ENCODE measurements around the gene REEP6. TPM values are rescaled to one million over a fixed set of nuclear protein-coding genes. Genes with fewer than 3 reads are reported as not detected.

The REEP6 gene
- total RNA-seq, 2 donors from 2014 or later, result 6.9 to 16.6 TPM

DNA sequence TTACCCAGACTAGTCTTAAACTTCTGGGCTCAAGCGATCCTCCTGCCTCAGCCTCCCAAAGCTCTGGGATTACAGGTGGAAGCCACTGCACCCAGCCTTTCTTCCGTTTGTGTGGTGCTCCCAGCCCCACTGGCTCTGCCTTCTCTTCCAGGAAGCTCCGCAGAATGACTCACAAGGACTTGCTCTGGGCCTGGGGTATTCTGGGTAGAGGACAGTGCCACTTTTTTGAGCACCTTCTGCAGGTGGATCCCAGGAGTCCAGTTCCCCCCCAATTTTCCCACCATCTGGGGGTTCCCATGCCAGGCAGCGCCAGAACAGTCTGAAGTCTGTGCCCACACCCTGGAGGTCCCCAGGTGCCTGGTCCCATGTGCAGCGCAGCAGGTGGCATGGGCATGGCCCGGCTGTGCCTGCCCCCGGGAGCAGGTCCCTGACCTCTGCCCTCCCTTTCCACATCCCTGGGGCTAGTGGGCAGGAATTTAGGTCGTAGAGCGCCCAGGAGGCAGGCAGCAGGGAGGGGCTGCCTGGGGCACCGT is 1.6 kb downstream of the REEP6 start:
- Histone ChIP-seq H3K4me3 (no peak overlapping the region), H3K36me3 (replicated peaks in 1 of 2; ENCODE audit: insufficient read depth in 1 of 2, low read depth in 2 of 2) (no peaks in the 10 kb centered on the region), H3K27me3 (no peaks in the 10 kb centered on the region), H3K9me3 (no peaks in the 10 kb centered on the region), H3K4me1 (peaks cover 37% of the 10 kb centered on the region), H3K27ac (peak overlapping the region in 3 of 4 donors; percentile 59 to 81 (median 80))
- 44 to 61% methylated on average over 3 to 10 of the region's 10 CpGs for WGBS, 2 donors
- DNase-seq, result peak in 3 of 4 donors; percentile 59 to 65 (median 60)
- intact Hi-C loops (cut with DNase I), result no loop called here
- TF ChIP-seq, protein P1, sequence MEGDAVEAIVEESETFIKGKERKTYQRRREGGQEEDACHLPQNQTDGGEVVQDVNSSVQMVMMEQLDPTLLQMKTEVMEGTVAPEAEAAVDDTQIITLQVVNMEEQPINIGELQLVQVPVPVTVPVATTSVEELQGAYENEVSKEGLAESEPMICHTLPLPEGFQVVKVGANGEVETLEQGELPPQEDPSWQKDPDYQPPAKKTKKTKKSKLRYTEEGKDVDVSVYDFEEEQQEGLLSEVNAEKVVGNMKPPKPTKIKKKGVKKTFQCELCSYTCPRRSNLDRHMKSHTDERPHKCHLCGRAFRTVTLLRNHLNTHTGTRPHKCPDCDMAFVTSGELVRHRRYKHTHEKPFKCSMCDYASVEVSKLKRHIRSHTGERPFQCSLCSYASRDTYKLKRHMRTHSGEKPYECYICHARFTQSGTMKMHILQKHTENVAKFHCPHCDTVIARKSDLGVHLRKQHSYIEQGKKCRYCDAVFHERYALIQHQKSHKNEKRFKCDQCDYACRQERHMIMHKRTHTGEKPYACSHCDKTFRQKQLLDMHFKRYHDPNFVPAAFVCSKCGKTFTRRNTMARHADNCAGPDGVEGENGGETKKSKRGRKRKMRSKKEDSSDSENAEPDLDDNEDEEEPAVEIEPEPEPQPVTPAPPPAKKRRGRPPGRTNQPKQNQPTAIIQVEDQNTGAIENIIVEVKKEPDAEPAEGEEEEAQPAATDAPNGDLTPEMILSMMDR (IDR thresholded peaks at IDR 0.05), result no peak
- peak in 2 of 3 donors; percentile 36 to 50 for TF ChIP-seq POLR2A (IDR thresholded peaks at IDR 0.05)
- ATAC-seq, result no peak

DNA sequence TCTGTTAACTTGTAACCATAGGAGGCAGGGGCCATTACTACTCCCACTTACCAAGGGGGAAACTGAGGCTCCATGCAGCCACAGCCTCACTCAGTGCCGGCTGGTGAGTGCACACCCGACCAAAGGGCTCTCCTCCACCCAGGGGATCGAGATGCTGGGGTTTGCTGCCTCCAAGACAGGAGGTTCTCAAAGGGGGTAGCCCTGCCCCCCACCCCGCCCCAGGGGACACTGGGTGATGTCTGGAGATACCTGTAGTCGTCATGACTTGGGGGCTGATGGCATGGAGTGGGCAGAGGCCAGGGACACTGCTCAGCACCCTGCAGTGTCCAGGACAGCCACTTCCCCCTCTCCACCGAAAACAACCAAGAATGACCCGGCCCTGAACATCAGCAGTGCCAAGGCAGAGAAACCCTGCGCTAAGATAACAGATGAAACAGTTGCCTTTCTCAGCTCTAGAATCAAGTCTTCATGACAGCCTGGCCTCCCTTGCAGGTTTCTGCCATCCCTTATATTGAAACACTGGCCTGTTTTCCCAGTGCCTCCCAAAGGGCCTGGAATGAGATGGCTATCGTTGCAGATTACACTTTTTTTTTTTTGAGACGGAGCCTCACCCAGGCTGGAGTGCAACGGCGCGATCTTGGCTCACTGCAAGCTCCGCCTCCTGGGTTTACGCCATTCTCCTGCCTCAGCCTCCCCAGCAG is 3.3 kb downstream of the REEP6 start:
- intact Hi-C loops (cut with DNase I), result no loop called here
- no peak overlapping the region for H3K4me3 ChIP-seq
- no peak overlapping the region for H3K27ac ChIP-seq
- no peak for DNase-seq
- no peaks in the 10 kb centered on the region for H3K27me3 ChIP-seq
- WGBS, 2 donors, result 74 to 87% methylated on average over 13 to 15 of the region's 15 CpGs
- no peak for ATAC-seq
- H3K4me1 ChIP-seq, result peaks cover 36% of the 10 kb centered on the region
- TF ChIP-seq POLR2A (IDR thresholded peaks at IDR 0.05), result no peak
- TF ChIP-seq, protein P1 (IDR thresholded peaks at IDR 0.05), result no peak
- no peaks in the 10 kb centered on the region for H3K9me3 ChIP-seq
- no peaks in the 10 kb centered on the region for H3K36me3 ChIP-seq (replicated peaks in 1 of 2; ENCODE audit: insufficient read depth in 1 of 2, low read depth in 2 of 2)

DNA sequence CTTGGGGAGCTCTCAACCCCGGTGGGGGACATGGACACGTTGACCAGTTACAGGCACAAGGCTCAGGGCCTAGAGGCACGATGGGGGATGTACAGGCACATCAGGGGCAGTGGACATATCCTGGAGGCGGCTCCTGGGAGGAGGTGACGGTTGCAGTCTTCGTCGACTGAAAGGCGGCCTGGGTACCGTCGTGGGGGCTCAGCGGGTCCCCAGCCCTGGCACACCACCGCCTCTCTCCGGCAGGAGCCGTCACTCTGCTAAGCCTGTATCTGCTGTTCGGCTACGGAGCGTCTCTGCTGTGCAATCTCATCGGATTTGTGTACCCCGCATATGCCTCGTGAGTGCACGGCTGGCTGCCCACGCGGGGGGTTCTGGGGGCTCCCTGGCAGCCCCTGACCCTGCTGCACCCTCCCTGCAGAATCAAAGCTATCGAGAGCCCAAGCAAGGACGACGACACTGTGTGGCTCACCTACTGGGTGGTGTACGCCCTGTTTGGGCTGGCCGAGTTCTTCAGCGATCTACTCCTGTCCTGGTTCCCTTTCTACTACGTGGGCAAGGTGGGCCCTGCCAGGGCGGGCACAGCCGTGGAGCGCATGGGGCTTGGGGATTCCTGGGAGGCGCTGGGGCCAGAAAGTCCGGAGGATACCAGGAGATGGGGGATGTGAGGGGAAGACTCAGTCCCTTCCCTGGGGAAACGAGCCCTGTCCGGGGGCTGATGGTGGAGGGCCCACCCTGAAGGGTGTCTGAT is 4.2 kb downstream of the REEP6 start:
- Histone ChIP-seq H3K9me3 (no peaks in the 10 kb centered on the region), H3K4me3 (no peak overlapping the region), H3K27me3 (no peaks in the 10 kb centered on the region), H3K4me1 (peaks cover 27% of the 10 kb centered on the region), H3K27ac (no peak overlapping the region), H3K36me3 (replicated peaks in 1 of 2; ENCODE audit: insufficient read depth in 1 of 2, low read depth in 2 of 2) (no peaks in the 10 kb centered on the region)
- 87 to 91% methylated on average over 27 to 37 of the region's 37 CpGs for WGBS, 2 donors
- ATAC-seq, result no peak
- TF ChIP-seq, protein P1 (IDR thresholded peaks at IDR 0.05), result no peak
- no peak for TF ChIP-seq POLR2A (IDR thresholded peaks at IDR 0.05)
- intact Hi-C loops (cut with DNase I), result no loop called here
- DNase-seq, result peak in 1 of 4 donors; percentile 12

DNA sequence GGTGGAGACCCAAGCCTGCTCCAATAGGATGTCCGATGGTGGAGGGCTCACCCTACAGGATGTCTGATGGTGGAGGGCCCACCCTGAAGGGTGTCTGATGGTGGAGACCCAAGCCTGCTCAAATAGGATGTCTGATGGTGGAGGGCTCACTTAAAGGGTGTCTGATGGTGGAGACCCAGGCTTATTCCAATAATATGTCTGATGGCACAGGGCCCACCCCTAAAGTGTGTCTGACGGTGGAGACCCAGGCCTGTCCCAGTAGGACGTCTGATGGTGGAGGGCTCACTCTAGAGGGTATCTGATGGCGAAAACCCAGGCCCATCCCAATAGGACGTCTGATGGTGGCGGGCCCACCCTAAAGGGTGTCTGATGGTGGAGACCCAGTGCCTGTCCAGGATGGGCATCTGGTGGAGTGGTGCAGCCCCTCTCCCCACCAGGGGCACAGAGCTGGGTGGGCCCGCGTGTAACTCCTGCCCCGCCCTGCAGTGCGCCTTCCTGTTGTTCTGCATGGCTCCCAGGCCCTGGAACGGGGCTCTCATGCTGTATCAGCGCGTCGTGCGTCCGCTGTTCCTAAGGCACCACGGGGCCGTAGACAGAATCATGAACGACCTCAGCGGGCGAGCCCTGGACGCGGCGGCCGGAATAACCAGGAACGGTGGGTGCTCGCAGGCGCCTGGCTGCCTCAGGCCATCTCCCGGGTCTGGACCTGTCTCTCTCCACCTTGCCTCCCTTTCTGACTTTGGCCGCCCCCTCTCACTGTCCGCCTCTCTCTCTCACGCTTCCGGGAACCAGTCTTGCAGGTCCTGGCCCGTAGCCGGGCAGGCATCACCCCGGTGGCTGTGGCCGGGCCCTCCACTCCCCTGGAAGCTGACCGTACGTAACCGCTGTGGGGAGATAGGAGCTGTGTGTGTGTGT is 5.1 kb downstream of the REEP6 start:
- Histone ChIP-seq H3K27me3 (no peaks in the 10 kb centered on the region), H3K4me1 (peaks cover 29% of the 10 kb centered on the region), H3K36me3 (replicated peaks in 1 of 2; ENCODE audit: insufficient read depth in 1 of 2, low read depth in 2 of 2) (no peaks in the 10 kb centered on the region), H3K9me3 (no peaks in the 10 kb centered on the region), H3K27ac (no peak overlapping the region), H3K4me3 (no peak overlapping the region)
- ATAC-seq (no peak), DNase-seq (peak in 2 of 4 donors; percentile 32 to 34)
- intact Hi-C loops (cut with DNase I), result no loop called here
- 63 to 75% methylated on average over 13 to 37 of the region's 40 CpGs for WGBS, 2 donors
- no peak for TF ChIP-seq POLR2A (IDR thresholded peaks at IDR 0.05)
- TF ChIP-seq, protein P1 (IDR thresholded peaks at IDR 0.05), result no peak

All from body of pancreas (tissue), 4 donors.